Neural progenitor cell (in vitro differentiated cells): ENCODE data around the gene STN1. TPM values are rescaled to one million over a fixed set of nuclear protein-coding genes. Genes with fewer than 3 reads are reported as not detected.
A peak's percentile ranks its signal among the peaks of the same experiment; 100 is the strongest.

Experiments used
- DNase-seq: peaks from one replicate; pipeline ENCODE4 v3.0.0-alpha.2; 2016; ENCODE audit warnings: low spot score
- H2AFZ ChIP-seq: fragments of 200-600 bp; sonication (generic); replicated peaks from 2 replicates; pipeline ENCODE4 v1.6.1; 2016; ENCODE audit warnings: antibody characterized with exemption
- H3F3A ChIP-seq: fragments of 200-600 bp; sonication (generic); 2 replicates; pipeline ENCODE4 v1.6.1; 2016; ENCODE audit warnings: antibody characterized with exemption, low read depth
- H3K27ac ChIP-seq: fragments of 200-600 bp; sonication (generic); 2 replicates; pipeline ENCODE4 v1.5.1; 2016; ENCODE audit warnings: mild to moderate bottlenecking
- H3K27me3 ChIP-seq: fragments of 200-600 bp; sonication (generic); 2 replicates; pipeline ENCODE4 v1.6.1; 2016; ENCODE audit warnings: mild to moderate bottlenecking, moderate library complexity
- H3K36me3 ChIP-seq: fragments of 200-600 bp; sonication (generic); 2 replicates; pipeline ENCODE4 v1.5.1; 2016
- H3K4me1 ChIP-seq: fragments of 200-600 bp; sonication (generic); 2 replicates; pipeline ENCODE4 v1.6.1; 2016; ENCODE audit warnings: mixed run types
- H3K4me2 ChIP-seq: fragments of 200-600 bp; sonication (generic); 2 replicates; pipeline ENCODE4 v1.6.1; 2016
- H3K4me3 ChIP-seq: fragments of 200-600 bp; sonication (generic); 2 replicates; pipeline ENCODE4 v1.5.1; 2016
- H3K79me2 ChIP-seq: fragments of 200-600 bp; sonication (generic); 2 replicates; pipeline ENCODE4 v1.6.1; 2016; ENCODE audit warnings: low read depth
- H3K9ac ChIP-seq: fragments of 200-600 bp; sonication (generic); 2 replicates; pipeline ENCODE4 v1.6.1; 2016
- H3K9me3 ChIP-seq: fragments of 200-600 bp; sonication (generic); 2 replicates; pipeline ENCODE4 v1.5.1; 2016; ENCODE audit warnings: low read depth
- H4K20me1 ChIP-seq: fragments of 200-600 bp; sonication (generic); 2 replicates; pipeline ENCODE4 v1.6.1; 2016; ENCODE audit warnings: low read depth
- H3K27ac Mint-ChIP-seq: 3 replicates; pipeline ENCODE4 v1.8.0; 2021; ENCODE audit warnings: mixed read lengths
- H3K27me3 Mint-ChIP-seq: 2 replicates; pipeline ENCODE4 v1.8.0; 2022; ENCODE audit warnings: low read depth, mild to moderate bottlenecking, inconsistent platforms, moderate library complexity, mixed read lengths; ENCODE audit not compliant: insufficient read depth
- H3K36me3 Mint-ChIP-seq: 3 replicates; pipeline ENCODE4 v1.8.0; 2021; ENCODE audit warnings: mixed read lengths
- H3K4me1 Mint-ChIP-seq: 3 replicates; pipeline ENCODE4 v1.8.0; 2021; ENCODE audit warnings: mixed read lengths
- H3K4me3 Mint-ChIP-seq: 3 replicates; pipeline ENCODE4 v1.8.0; 2021; ENCODE audit warnings: mild to moderate bottlenecking, moderate library complexity, mixed read lengths
- H3K9me3 Mint-ChIP-seq: 3 replicates; pipeline ENCODE4 v1.8.0; 2020; ENCODE audit warnings: mixed read lengths
- CTCF ChIP-seq: fragments of 200-600 bp; sonication (generic); IDR thresholded peaks from 2 replicates; pipeline ENCODE4 v1.5.1; 2017; ENCODE audit warnings: antibody characterized with exemption, mild to moderate bottlenecking
- EZH2 ChIP-seq: fragments of 200-600 bp; sonication (generic); IDR thresholded peaks from 2 replicates; pipeline ENCODE4 v1.6.1; 2017; ENCODE audit warnings: antibody characterized with exemption, mild to moderate bottlenecking, moderate library complexity
- EZH2phosphoT487 ChIP-seq: fragments of 200-600 bp; sonication (generic); IDR thresholded peaks from 2 replicates; pipeline ENCODE4 v1.6.1; 2017; ENCODE audit warnings: antibody characterized with exemption
- total RNA-seq: library from RNA; depleted of rRNA; stranded (reverse); fragments of >200 nt; gene quantifications from 2 replicates; pipeline ENCODE4 v1.2.3, GENCODE V29; 2015; ENCODE audit warnings: low replicate concordance

The STN1 gene
- total RNA-seq, 1 donor from 2014 or later, result 32.0 TPM

GRCh38 chr10:103942866-103943265 lies 24.9 kb upstream of the STN1 start:
- Mint-ChIP-seq H3K4me3 (no peak overlapping the region), H3K27me3 (peaks cover 2% of the 10 kb centered on the region), H3K4me1 (no peaks in the 10 kb centered on the region), H3K27ac (no peak overlapping the region), H3K36me3 (no peaks in the 10 kb centered on the region), H3K9me3 (no peaks in the 10 kb centered on the region)
- Histone ChIP-seq H3K79me2 (no peaks in the 10 kb centered on the region), H3K9ac (no peak overlapping the region), H3K4me1 (no peaks in the 10 kb centered on the region), H3K9me3 (no peaks in the 10 kb centered on the region), H3K36me3 (no peaks in the 10 kb centered on the region), H2AFZ (peak overlapping the region; percentile 76), H3K27ac (no peak overlapping the region), H3K4me2 (no peak overlapping the region), H3K4me3 (no peak overlapping the region), H3F3A (no peaks in the 10 kb centered on the region), H4K20me1 (no peaks in the 10 kb centered on the region), H3K27me3 (no peaks in the 10 kb centered on the region)
- no peak for DNase-seq
- TF ChIP-seq EZH2 (no peak), CTCF (no peak), EZH2phosphoT487 (no peak)

DNA sequence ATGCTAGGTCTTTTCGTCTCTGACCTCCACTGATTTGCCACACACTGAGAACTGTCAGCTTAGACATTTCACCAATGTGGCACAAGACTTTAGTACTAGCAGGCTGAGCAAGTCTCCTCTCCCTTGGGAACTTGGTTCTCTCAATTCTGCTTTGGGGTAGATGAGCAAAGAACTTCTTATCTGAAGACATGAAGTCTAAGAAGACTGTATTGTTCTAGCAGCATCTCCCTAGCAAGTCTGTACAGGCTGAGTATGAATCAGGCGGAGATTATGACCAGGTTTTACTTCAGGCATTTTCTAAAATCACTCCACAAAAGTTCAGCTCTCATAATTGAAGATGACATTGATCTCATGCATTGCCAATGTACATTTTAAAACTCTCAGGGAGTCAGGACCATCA lies 23.8 kb upstream of the STN1 start:
- H4K20me1 ChIP-seq, result no peaks in the 10 kb centered on the region
- Mint-ChIP-seq H3K9me3 (no peaks in the 10 kb centered on the region), H3K36me3 (no peaks in the 10 kb centered on the region), H3K27ac (no peak overlapping the region), H3K4me3 (no peak overlapping the region), H3K27me3 (peaks cover 2% of the 10 kb centered on the region), H3K4me1 (no peaks in the 10 kb centered on the region)
- H3K79me2 ChIP-seq, result no peaks in the 10 kb centered on the region
- H3K4me2 ChIP-seq, result no peak overlapping the region
- H3K27ac ChIP-seq, result no peak overlapping the region
- no peaks in the 10 kb centered on the region for H3K4me1 ChIP-seq
- no peak for DNase-seq
- TF ChIP-seq EZH2 (no peak), CTCF (no peak), EZH2phosphoT487 (no peak)
- no peak overlapping the region for H3K4me3 ChIP-seq
- no peaks in the 10 kb centered on the region for H3K9me3 ChIP-seq
- no peaks in the 10 kb centered on the region for H3K36me3 ChIP-seq
- H2AFZ ChIP-seq, result peak overlapping the region; percentile 72
- no peak overlapping the region for H3K9ac ChIP-seq
- no peaks in the 10 kb centered on the region for H3K27me3 ChIP-seq
- H3F3A ChIP-seq, result no peaks in the 10 kb centered on the region

DNA sequence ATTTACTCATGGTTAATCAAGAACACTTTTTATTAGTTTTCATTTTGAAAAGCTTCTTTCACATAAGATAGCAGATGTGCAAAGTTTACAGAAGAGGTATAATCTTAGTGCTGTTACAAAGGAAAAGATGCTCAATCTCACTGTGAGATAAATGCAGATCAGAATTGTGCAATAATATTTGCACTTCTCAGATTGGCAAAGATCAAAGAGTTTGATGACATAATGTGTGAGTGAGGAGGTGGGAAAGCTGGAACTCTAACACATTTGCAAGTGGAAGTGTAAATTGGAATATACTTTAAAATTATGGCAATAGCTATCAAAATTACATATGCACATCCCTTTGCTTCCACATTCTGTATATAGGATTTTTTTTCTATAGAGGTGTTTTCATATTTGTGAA lies 21.5 kb upstream of the STN1 start:
- H2AFZ ChIP-seq, result no peak overlapping the region
- H3K4me3 Mint-ChIP-seq, result no peak overlapping the region
- H3K4me1 ChIP-seq, result no peaks in the 10 kb centered on the region
- H3F3A ChIP-seq, result no peaks in the 10 kb centered on the region
- no peaks in the 10 kb centered on the region for H3K79me2 ChIP-seq
- H3K27me3 Mint-ChIP-seq, result peaks cover 4% of the 10 kb centered on the region
- H3K9me3 Mint-ChIP-seq, result no peaks in the 10 kb centered on the region
- no peak for DNase-seq
- no peak overlapping the region for H3K9ac ChIP-seq
- no peaks in the 10 kb centered on the region for H3K9me3 ChIP-seq
- H3K4me2 ChIP-seq, result no peak overlapping the region
- H3K27me3 ChIP-seq, result no peaks in the 10 kb centered on the region
- H3K27ac Mint-ChIP-seq, result no peak overlapping the region
- no peaks in the 10 kb centered on the region for H4K20me1 ChIP-seq
- no peak overlapping the region for H3K4me3 ChIP-seq
- H3K36me3 Mint-ChIP-seq, result no peaks in the 10 kb centered on the region
- no peaks in the 10 kb centered on the region for H3K4me1 Mint-ChIP-seq
- H3K27ac ChIP-seq, result no peak overlapping the region
- H3K36me3 ChIP-seq, result no peaks in the 10 kb centered on the region
- TF ChIP-seq EZH2 (no peak), EZH2phosphoT487 (no peak), CTCF (no peak)
